ENCODE results near the gene BARD1.

DNA sequence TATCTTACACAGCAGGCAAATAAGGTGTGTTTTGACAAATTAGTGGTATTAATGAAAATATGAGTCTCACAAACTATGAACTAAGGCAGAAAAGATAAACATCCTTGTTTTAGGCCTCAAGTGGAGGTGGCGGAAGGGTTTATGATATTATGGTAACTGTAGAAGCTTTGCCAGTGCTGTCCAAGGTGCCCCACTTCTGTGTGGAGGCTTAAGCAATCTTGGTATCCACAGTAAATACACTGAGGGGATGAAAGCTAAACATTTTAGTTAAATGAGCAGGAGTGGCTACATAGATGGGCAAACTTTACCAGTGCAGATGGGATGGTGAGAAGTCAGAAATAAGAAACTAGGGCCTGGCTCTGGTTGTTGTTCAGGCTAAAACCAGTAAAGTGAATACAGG is 84.7 kb downstream of the BARD1 start:
- TF ChIP-seq, protein P1, sequence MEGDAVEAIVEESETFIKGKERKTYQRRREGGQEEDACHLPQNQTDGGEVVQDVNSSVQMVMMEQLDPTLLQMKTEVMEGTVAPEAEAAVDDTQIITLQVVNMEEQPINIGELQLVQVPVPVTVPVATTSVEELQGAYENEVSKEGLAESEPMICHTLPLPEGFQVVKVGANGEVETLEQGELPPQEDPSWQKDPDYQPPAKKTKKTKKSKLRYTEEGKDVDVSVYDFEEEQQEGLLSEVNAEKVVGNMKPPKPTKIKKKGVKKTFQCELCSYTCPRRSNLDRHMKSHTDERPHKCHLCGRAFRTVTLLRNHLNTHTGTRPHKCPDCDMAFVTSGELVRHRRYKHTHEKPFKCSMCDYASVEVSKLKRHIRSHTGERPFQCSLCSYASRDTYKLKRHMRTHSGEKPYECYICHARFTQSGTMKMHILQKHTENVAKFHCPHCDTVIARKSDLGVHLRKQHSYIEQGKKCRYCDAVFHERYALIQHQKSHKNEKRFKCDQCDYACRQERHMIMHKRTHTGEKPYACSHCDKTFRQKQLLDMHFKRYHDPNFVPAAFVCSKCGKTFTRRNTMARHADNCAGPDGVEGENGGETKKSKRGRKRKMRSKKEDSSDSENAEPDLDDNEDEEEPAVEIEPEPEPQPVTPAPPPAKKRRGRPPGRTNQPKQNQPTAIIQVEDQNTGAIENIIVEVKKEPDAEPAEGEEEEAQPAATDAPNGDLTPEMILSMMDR (IDR thresholded peaks at IDR 0.05; ENCODE audit: low read depth, low read length, poor library complexity, severe bottlenecking), result no peak
- no peak for TF ChIP-seq EZH2phosphoT487 (IDR thresholded peaks at IDR 0.05; ENCODE audit: borderline replicate concordance, low read length)

Measured in DOHH2 (cell line).